Measurements from ENCODE around the gene TEX14.

Gene TEX14, protein sequence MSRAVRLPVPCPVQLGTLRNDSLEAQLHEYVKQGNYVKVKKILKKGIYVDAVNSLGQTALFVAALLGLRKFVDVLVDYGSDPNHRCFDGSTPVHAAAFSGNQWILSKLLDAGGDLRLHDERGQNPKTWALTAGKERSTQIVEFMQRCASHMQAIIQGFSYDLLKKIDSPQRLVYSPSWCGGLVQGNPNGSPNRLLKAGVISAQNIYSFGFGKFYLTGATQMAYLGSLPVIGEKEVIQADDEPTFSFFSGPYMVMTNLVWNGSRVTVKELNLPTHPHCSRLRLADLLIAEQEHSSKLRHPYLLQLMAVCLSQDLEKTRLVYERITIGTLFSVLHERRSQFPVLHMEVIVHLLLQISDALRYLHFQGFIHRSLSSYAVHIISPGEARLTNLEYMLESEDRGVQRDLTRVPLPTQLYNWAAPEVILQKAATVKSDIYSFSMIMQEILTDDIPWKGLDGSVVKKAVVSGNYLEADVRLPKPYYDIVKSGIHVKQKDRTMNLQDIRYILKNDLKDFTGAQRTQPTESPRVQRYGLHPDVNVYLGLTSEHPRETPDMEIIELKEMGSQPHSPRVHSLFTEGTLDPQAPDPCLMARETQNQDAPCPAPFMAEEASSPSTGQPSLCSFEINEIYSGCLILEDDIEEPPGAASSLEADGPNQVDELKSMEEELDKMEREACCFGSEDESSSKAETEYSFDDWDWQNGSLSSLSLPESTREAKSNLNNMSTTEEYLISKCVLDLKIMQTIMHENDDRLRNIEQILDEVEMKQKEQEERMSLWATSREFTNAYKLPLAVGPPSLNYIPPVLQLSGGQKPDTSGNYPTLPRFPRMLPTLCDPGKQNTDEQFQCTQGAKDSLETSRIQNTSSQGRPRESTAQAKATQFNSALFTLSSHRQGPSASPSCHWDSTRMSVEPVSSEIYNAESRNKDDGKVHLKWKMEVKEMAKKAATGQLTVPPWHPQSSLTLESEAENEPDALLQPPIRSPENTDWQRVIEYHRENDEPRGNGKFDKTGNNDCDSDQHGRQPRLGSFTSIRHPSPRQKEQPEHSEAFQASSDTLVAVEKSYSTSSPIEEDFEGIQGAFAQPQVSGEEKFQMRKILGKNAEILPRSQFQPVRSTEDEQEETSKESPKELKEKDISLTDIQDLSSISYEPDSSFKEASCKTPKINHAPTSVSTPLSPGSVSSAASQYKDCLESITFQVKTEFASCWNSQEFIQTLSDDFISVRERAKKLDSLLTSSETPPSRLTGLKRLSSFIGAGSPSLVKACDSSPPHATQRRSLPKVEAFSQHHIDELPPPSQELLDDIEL (N-terminal part only)

DNA sequence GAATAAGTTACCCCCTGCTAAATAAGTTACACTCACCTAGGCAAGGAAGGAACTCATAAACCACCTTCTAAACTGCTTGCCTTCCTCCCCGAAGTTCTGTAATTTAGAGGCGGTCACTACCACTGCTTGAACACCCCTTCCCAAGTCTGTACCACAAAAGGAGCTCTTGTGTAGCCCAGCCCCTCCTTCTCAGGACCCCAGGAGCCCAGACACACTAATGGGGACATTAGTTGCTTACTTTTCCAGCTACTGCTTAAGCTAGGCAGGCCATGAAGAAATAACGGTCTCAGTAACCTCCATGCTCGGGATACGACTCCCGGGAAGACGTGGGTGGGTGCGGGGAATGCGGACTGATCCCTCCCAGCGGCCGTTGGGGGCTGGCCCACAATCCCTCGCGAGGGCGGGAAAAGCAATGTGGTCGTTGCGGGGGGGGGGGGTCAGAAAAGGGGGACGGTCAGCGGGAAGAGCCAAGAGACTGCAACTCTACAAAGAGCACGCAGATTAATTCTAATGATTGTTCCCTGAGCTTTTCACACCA, at the start of gene TEX14:
Gene TEX14, minus strand, starts transcription at position 345 of the 538 bp plus-strand sequence. CDS start 40,044 bp downstream, outside the sequence.
- DNase-seq: no peak

DNA sequence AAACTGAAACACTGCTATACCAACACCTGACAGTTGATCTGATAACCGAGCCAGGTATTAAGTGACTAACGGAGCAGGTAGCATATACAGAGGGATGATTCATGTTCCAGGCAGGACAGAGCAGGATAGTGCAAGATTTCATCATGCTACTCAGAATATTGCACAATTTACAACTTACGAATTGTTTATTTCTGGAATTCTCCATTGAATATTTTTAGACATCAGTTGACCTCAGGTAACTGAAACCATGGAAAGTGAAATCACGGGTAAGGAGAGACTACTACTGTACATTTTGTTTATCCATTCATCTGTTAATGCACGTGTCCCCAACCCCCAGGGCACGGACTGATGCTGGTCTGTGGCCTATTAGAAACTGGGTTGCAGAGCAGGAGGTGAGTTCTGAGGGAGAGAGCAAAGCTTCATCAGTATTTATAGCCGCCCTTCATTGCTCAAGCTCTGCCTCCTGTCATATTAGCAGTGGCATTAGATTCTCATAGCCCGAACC, 49.3 kb upstream of the TEX14 start:
- no peak for DNase-seq

GRCh38 chr17:58734811-58735210, 43.0 kb upstream of the TEX14 start:
- DNase-seq: no peak

- no peak for DNase-seq
Measured at GRCh38 chr17:58734040-58734439, 42.2 kb upstream of the TEX14 start.

- DNase-seq: no peak
Measured at GRCh38 chr17:58730937-58731336, 39.1 kb upstream of the TEX14 start.

DNA sequence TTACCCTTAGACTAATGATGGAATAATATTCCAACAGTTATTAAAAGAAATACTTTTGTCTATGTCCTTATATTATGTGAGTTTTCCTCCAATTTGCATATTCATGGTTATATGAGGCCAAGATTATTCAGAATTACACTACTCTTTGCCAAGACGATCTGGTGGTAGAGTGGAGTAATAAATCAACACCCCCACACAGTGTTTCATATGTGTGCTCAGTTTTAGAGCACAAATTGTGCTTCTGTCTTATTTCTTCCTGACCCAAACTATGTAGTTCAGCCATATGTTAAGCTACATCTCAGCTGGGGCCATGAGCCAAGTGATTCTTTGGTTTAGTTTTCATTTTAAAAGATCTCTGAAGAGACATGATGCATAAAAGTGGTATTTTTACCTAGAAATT, 37.0 kb upstream of the TEX14 start:
- DNase-seq: no peak

DNA sequence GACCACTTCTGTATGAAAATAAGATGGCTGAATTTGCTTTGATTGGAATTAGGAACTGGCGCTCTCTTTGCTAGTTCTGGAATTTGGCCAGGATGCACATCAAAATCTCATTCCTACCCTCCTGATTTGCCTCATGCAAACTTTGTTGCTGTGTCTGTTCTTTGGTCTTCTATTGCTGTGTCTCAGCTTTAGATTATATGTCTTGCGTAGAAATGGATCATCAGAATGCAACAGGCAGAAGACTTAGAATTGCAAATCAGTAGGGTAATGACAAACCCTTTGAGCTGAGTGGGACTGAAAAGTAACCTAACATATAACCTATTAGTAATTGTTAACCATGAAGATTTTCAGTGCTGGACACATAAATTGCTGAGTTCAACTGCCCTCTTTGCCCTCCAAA, 30.9 kb upstream of the TEX14 start:
- no peak for DNase-seq

DNA sequence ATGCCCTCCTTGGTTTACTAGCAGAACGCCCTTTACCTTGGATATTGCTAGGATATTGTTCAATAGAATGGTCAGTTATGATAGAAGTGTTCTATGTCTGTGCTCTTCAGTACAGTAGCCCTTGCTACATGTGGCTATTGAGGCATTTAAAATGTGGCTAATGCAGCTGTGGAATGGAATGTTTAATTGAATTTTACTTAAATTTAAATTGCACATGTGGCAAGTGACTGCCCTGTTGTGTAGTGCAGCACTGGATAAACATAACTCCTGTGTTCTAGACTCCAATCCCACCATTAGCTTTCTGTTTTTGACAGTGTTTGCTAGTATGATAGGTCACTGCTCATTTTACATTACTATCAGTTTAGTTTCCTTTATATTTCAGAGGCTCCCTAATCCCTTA, 30.4 kb upstream of the TEX14 start:
- DNase-seq: no peak

GRCh38 chr17:58710948-58711552, 19.2 kb upstream of the TEX14 start:
- peak; percentile 59 for DNase-seq

- no peak for DNase-seq
Measured at GRCh38 chr17:58706351-58707140, 14.7 kb upstream of the TEX14 start.

DNA sequence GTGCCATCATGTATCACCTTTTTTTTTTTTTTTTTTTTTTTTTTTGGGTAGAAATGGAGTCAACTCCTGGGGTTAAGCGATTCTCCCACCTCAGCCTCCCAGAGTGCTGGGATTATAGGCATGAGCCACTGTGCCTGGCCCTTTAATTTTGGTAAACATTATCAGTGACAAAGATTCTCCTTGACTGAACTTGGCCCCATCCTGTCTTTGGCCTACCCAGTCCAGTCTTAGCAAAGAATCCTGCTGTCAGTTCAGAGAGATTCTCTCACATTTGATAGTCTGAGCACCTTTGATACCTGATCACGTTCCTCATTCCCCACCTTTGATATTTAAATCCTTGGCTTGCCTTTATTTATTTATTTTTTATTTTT, 12.1 kb upstream of the TEX14 start:
- no peak for DNase-seq

- no peak for DNase-seq
Measured at GRCh38 chr17:58703137-58703915, 11.5 kb upstream of the TEX14 start.

DNA sequence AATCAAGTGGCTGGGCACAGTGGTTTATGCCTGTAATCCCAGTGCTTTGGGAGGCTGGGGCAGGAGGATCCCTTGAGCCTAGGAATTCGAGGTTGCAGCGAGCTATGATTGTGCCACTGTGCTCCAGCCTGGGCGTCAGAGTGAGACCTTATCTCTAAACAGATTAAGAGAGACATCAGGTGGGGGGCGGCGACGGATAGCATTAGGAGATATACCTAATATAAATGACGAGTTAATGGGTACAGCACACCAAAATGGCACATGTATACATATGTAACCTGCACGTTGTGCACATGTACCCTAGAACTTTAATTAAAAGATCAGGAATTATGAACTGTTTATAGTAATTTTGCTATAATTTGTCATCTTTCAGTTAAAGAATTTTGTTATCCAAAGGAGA, 10.9 kb upstream of the TEX14 start:
- DNase-seq: no peak

- DNase-seq: no peak
Measured at GRCh38 chr17:58702045-58702476, 10.2 kb upstream of the TEX14 start.

DNA sequence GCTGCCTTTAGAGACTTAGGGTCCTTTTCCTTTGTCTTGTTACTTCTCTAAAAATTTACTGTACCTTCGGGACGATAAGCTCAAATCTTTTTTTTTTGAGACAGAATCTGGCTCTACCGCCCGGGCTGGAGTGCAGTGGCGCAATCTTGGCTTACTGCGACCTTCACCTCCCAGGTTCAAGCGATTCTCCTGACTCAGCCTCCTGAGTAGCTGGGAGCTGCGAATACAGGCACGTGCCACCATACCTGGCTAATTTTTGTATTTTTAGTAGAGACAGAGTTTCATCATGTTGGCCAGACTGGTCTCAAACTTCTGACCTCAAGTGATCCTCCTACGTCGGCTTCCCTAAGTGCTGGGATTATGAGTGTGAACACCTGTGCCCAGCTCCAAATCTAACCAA, 7.9 kb upstream of the TEX14 start:
- no peak for DNase-seq

- DNase-seq: no peak
Measured at GRCh38 chr17:58694826-58695225, 3.0 kb upstream of the TEX14 start.

DNA sequence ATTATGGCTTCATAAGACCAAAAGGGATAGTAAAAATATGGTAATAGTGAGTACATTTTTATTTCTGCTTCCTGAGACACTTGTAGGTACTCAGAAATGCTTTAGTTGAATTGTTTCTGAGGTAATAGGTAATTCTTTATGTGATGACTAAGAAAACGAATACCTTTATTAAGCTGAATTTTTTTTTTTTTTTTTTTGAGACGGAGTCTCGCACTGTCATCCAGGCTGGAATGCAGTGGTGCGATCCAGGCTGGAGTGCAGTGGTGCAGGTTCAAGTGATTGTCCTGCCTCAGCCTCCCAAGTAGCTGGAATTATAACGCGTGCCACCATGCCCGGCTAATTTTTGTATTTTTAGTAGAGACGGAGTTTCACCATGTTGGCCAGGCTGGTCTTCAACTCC, 2.5 kb upstream of the TEX14 start:
- no peak for DNase-seq

DNA sequence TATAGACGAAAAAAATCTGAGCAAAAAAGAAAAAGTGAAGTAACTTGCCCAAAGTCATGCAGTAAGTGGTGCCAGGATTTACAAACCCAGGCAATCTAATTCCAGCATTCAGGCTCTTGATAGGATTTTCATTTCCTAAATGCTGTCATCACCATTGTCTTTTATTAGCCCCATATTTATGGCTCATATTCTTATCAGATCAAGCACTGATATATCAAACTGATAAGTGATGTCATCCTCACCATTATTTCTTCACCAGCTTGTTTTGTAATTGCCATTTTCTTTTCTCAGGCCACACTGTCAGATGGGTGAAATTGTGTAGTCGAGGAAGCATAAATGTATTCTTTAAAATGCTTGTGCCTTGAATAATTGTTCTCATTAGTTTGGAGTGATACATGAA, 1.9 kb upstream of the TEX14 start:
- no peak for DNase-seq

GRCh38 chr17:58693208-58693607, 1.4 kb upstream of the TEX14 start:
- DNase-seq: no peak

DNA sequence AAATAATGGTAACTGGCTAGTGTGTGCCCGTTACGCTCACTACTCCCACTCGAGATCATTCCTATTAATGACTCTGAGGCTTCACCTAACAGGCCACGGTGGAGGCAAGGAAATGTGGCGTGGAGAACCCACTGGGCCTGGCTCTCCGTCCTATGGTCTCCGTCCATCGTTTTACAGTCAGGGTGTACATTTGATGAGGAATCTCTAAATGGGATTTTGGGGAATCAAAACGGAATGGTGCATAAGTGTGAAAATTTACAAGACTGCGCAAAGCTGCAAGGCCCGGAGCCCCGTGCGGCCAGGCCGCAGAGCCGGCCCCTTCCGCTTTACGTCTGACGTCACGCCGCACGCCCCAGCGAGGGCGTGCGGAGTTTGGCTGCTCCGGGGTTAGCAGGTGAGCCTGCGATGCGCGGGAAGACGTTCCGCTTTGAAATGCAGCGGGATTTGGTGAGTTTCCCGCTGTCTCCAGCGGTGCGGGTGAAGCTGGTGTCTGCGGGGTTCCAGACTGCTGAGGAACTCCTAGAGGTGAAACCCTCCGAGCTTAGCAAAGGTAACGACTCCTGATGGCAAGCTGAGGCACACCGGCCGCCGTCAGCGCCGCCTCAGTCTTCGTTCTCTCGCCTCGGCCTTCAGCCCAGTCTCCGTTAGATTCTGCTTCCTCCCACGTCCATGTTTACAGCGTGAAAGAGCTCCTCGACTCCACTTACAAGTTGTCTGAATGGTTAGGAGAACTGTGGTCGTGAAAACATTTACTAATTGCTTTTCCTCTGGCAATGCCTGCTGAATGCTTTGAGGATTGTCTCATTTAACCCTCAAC, 602 bp upstream of the TEX14 start, which contains the start of gene RAD51C:
Gene RAD51C, plus strand, starts transcription at position 364 of the 817 bp plus-strand sequence. Its CDS starts 42 bp downstream, at position 406.
- peak; percentile 88 for DNase-seq

All from CD4-positive, alpha-beta T cell treated with Interleukin-10 for 1 hour (primary cell).